Activated CD8-positive, alpha-beta memory T cell treated with anti-CD3 and anti-CD28 coated beads, Interleukin-2, amount 10 ng/mL, durations not matched to agents 7 days and 5 days (primary cell): Measurements from ENCODE around the gene TFRC. TPM values are rescaled to one million over a fixed set of nuclear protein-coding genes. Genes with fewer than 3 reads are reported as not detected.
"Not testable (repeated sequence)": the region's sequence is repeated elsewhere in the genome, so short reads cannot be mapped to it uniquely, and the experiment has no call there.

Source experiments
- ATAC-seq: fragments of 150-1000 bp; cut with Tn5 transposase; one replicate; pipeline ENCODE4 v1.10.0; 2021; ENCODE audit warnings: moderate library complexity
- CTCF ChIA-PET: fragments of 350-600 bp; sonication (Branson Sonifier 250); formaldehyde crosslinking; loops from one replicate; lab custom pipeline; 2021; ENCODE audit warnings: antibody characterized with exemption; lab: Charles Lee
- DNase-seq: peaks from one replicate; pipeline ENCODE4 v3.0.0-alpha.2; 2020
- H3K27ac Mint-ChIP-seq: one replicate; pipeline ENCODE4 v1.8.0; 2021; ENCODE audit warnings: mild to moderate bottlenecking, mixed read lengths
- H3K27me3 Mint-ChIP-seq: one replicate; pipeline ENCODE4 v1.8.0; 2021; ENCODE audit warnings: mixed read lengths
- H3K36me3 Mint-ChIP-seq: one replicate; pipeline ENCODE4 v1.8.0; 2021; ENCODE audit warnings: mild to moderate bottlenecking, mixed read lengths
- H3K4me1 Mint-ChIP-seq: one replicate; pipeline ENCODE4 v1.8.0; 2021; ENCODE audit warnings: mixed read lengths
- H3K4me3 Mint-ChIP-seq: one replicate; pipeline ENCODE4 v1.8.0; 2021; ENCODE audit warnings: mild to moderate bottlenecking, moderate library complexity, mixed read lengths
- H3K9me3 Mint-ChIP-seq: one replicate; pipeline ENCODE4 v1.8.0; 2022; ENCODE audit warnings: low read depth, mixed read lengths
- total RNA-seq, 2 experiments: library from RNA; stranded (reverse); gene quantifications; one replicate each; pipeline ENCODE4 v1.2.3, GENCODE V29; 2021

Gene TFRC
- total RNA-seq, 2 experiments from 2014 or later, result 409 to 782 TPM

- not testable (repeated sequence) for H3K9me3 Mint-ChIP-seq, H3K36me3 Mint-ChIP-seq, H3K27ac Mint-ChIP-seq, DNase-seq, H3K4me3 Mint-ChIP-seq, ATAC-seq, H3K4me1 Mint-ChIP-seq
- CTCF ChIA-PET, result interaction anchor here (1.6 to 2.3 kb wide), 3 partner anchors 57 to 174 kb away, joined by 3 to 13 read pairs (median 4); no protein-coding TSS in a partner anchor
- peaks cover 32% of the 10 kb centered on the region for H3K27me3 Mint-ChIP-seq
These were observed 59.4 kb downstream of the TFRC start for GRCh38 chr3:196022499-196022878.

GRCh38 chr3:196020373-196020772 lies 61.5 kb downstream of the TFRC start:
- ATAC-seq (no peak), DNase-seq (no peak)
- peaks cover 4% of the 10 kb centered on the region for H3K4me1 Mint-ChIP-seq
- peaks cover 24% of the 10 kb centered on the region for H3K27me3 Mint-ChIP-seq
- H3K36me3 Mint-ChIP-seq, result no peaks in the 10 kb centered on the region
- H3K27ac Mint-ChIP-seq, result no peak overlapping the region
- H3K4me3 Mint-ChIP-seq, result no peak overlapping the region
- CTCF ChIA-PET, result no interaction called here
- H3K9me3 Mint-ChIP-seq, result no peaks in the 10 kb centered on the region

- H3K4me1 Mint-ChIP-seq, H3K4me3 Mint-ChIP-seq, CTCF ChIA-PET, H3K36me3 Mint-ChIP-seq, H3K9me3 Mint-ChIP-seq, DNase-seq, H3K27ac Mint-ChIP-seq: not testable (repeated sequence)
- H3K27me3 Mint-ChIP-seq, result peaks cover 24% of the 10 kb centered on the region
- peak; percentile 20 for ATAC-seq
These were observed 62.3 kb downstream of the TFRC start for GRCh38 chr3:196019576-196019975.

GRCh38 chr3:196018159-196018558 lies 63.7 kb downstream of the TFRC start:
- H3K36me3 Mint-ChIP-seq, DNase-seq, H3K4me3 Mint-ChIP-seq, ATAC-seq, CTCF ChIA-PET, H3K27ac Mint-ChIP-seq, H3K4me1 Mint-ChIP-seq, H3K9me3 Mint-ChIP-seq: not testable (repeated sequence)
- peaks cover 24% of the 10 kb centered on the region for H3K27me3 Mint-ChIP-seq

GRCh38 chr3:196016485-196016884 lies 65.4 kb downstream of the TFRC start:
- H3K36me3 Mint-ChIP-seq, result peaks cover 3% of the 10 kb centered on the region
- no peak overlapping the region for H3K27ac Mint-ChIP-seq
- no peak for ATAC-seq
- DNase-seq, result no peak
- no peak overlapping the region for H3K4me3 Mint-ChIP-seq
- H3K27me3 Mint-ChIP-seq, result peaks cover 25% of the 10 kb centered on the region
- H3K9me3 Mint-ChIP-seq, result peaks cover 2% of the 10 kb centered on the region
- peaks cover 4% of the 10 kb centered on the region for H3K4me1 Mint-ChIP-seq
- CTCF ChIA-PET, result interaction anchor here (1.3 kb wide), 1 partner anchor 166 kb away, joined by 3 read pairs; no protein-coding TSS in a partner anchor

- Mint-ChIP-seq H3K27ac (no peak overlapping the region), H3K36me3 (peaks cover 6% of the 10 kb centered on the region), H3K4me3 (no peak overlapping the region), H3K27me3 (peaks cover 28% of the 10 kb centered on the region), H3K9me3 (peaks cover 3% of the 10 kb centered on the region), H3K4me1 (peaks cover 4% of the 10 kb centered on the region)
- no peak for DNase-seq
- CTCF ChIA-PET, result interaction anchor here (1.3 kb wide), 1 partner anchor 165 kb away, joined by 3 read pairs; no protein-coding TSS in a partner anchor
- ATAC-seq, result no peak
These were observed 65.8 kb downstream of the TFRC start for GRCh38 chr3:196016059-196016458.

GRCh38 chr3:196013587-196014487 lies 68.1 kb downstream of the TFRC start:
- peaks cover 6% of the 10 kb centered on the region for H3K9me3 Mint-ChIP-seq
- CTCF ChIA-PET, result no interaction called here
- peaks cover 34% of the 10 kb centered on the region for H3K27me3 Mint-ChIP-seq
- peaks cover 10% of the 10 kb centered on the region for H3K36me3 Mint-ChIP-seq
- ATAC-seq (no peak), DNase-seq (no peak)
- H3K4me1 Mint-ChIP-seq, result peaks cover 4% of the 10 kb centered on the region
- no peak overlapping the region for H3K4me3 Mint-ChIP-seq
- H3K27ac Mint-ChIP-seq, result no peak overlapping the region

- peaks cover 4% of the 10 kb centered on the region for H3K4me1 Mint-ChIP-seq
- peaks cover 10% of the 10 kb centered on the region for H3K36me3 Mint-ChIP-seq
- H3K9me3 Mint-ChIP-seq, result peaks cover 6% of the 10 kb centered on the region
- DNase-seq, result no peak
- peaks cover 31% of the 10 kb centered on the region for H3K27me3 Mint-ChIP-seq
- no peak overlapping the region for H3K4me3 Mint-ChIP-seq
- H3K27ac Mint-ChIP-seq, result no peak overlapping the region
- CTCF ChIA-PET, result no interaction called here
- ATAC-seq, result no peak
These were observed 68.9 kb downstream of the TFRC start for GRCh38 chr3:196012941-196013476.

GRCh38 chr3:196012481-196012880 lies 69.4 kb downstream of the TFRC start:
- Mint-ChIP-seq H3K4me3 (no peak overlapping the region), H3K9me3 (peaks cover 6% of the 10 kb centered on the region), H3K36me3 (peaks cover 10% of the 10 kb centered on the region), H3K27ac (no peak overlapping the region), H3K27me3 (peaks cover 30% of the 10 kb centered on the region), H3K4me1 (peaks cover 4% of the 10 kb centered on the region)
- DNase-seq, result no peak
- CTCF ChIA-PET, result no interaction called here
- no peak for ATAC-seq

GRCh38 chr3:196009456-196009855 lies 72.4 kb downstream of the TFRC start:
- H3K27ac Mint-ChIP-seq, result no peak overlapping the region
- no peak overlapping the region for H3K4me3 Mint-ChIP-seq
- CTCF ChIA-PET, result interaction anchor here (0.6 to 1.3 kb wide), 2 partner anchors 10 to 1319 kb away, joined by 3 to 4 read pairs; no protein-coding TSS in a partner anchor
- peaks cover 4% of the 10 kb centered on the region for H3K4me1 Mint-ChIP-seq
- peaks cover 30% of the 10 kb centered on the region for H3K27me3 Mint-ChIP-seq
- peaks cover 6% of the 10 kb centered on the region for H3K9me3 Mint-ChIP-seq
- ATAC-seq (no peak), DNase-seq (no peak)
- H3K36me3 Mint-ChIP-seq, result peaks cover 10% of the 10 kb centered on the region

- CTCF ChIA-PET, result interaction anchor here (0.6 to 1.3 kb wide), 2 partner anchors 9 to 1319 kb away, joined by 3 to 4 read pairs; no protein-coding TSS in a partner anchor
- DNase-seq (no peak), ATAC-seq (no peak)
- Mint-ChIP-seq H3K36me3 (peaks cover 10% of the 10 kb centered on the region), H3K9me3 (peaks cover 6% of the 10 kb centered on the region), H3K4me3 (no peak overlapping the region), H3K27ac (no peak overlapping the region), H3K27me3 (peaks cover 30% of the 10 kb centered on the region), H3K4me1 (peaks cover 4% of the 10 kb centered on the region)
These were observed 73.0 kb downstream of the TFRC start for GRCh38 chr3:196008929-196009328.

- Mint-ChIP-seq H3K4me3 (no peak overlapping the region), H3K4me1 (peaks cover 4% of the 10 kb centered on the region), H3K27me3 (peaks cover 30% of the 10 kb centered on the region), H3K27ac (no peak overlapping the region), H3K36me3 (peaks cover 10% of the 10 kb centered on the region), H3K9me3 (peaks cover 6% of the 10 kb centered on the region)
- DNase-seq, result no peak
- no peak for ATAC-seq
- CTCF ChIA-PET, result interaction anchor here (1.3 kb wide), 1 partner anchor 9 kb away, joined by 4 read pairs; no protein-coding TSS in a partner anchor
These were observed 73.5 kb downstream of the TFRC start for GRCh38 chr3:196008387-196008786.

- Mint-ChIP-seq H3K36me3 (peaks cover 10% of the 10 kb centered on the region), H3K27me3 (peaks cover 30% of the 10 kb centered on the region), H3K27ac (no peak overlapping the region), H3K4me1 (peaks cover 4% of the 10 kb centered on the region), H3K9me3 (peaks cover 6% of the 10 kb centered on the region), H3K4me3 (no peak overlapping the region)
- DNase-seq (no peak), ATAC-seq (no peak)
- CTCF ChIA-PET, result no interaction called here
These were observed 74.0 kb downstream of the TFRC start for GRCh38 chr3:196007744-196008335.
